ENCODE results near the gene CD8B.

DNA sequence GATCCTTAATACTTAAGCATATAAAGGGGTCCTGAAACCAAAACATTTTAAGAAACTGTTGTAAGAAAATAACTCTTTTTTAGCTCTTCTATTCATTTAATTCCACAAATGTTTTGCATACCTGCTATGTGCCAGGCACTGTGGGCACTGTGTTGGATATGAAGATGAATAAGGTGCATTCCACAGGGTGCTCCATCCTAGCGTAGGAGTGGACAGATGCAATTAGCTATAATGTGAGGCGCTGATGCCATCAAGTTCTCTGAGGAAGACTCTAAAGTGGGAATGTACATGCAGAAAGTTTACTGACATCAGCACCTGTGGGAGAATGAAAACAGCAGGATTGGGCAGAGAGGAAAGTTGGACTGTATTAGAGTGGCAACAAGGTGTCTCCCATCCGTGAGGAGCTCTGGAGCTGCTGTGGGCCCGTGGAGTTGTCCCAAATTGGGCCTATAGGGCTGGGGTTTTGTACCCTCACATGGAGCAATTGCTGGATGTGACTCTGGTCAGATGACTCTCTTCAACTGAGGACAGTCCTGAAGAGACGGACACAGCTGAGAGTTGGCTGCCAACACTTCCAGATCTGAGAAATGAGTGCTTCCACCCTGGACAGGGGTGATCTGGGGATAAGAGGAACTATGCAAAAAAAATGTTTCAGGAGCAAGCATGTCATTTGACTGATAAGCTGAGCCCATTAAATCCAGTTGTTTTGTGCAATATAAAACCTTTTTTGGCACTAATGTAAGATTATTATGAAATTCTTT is 93.3 kb downstream of the CD8B start:
- TF ChIP-seq, protein P1, sequence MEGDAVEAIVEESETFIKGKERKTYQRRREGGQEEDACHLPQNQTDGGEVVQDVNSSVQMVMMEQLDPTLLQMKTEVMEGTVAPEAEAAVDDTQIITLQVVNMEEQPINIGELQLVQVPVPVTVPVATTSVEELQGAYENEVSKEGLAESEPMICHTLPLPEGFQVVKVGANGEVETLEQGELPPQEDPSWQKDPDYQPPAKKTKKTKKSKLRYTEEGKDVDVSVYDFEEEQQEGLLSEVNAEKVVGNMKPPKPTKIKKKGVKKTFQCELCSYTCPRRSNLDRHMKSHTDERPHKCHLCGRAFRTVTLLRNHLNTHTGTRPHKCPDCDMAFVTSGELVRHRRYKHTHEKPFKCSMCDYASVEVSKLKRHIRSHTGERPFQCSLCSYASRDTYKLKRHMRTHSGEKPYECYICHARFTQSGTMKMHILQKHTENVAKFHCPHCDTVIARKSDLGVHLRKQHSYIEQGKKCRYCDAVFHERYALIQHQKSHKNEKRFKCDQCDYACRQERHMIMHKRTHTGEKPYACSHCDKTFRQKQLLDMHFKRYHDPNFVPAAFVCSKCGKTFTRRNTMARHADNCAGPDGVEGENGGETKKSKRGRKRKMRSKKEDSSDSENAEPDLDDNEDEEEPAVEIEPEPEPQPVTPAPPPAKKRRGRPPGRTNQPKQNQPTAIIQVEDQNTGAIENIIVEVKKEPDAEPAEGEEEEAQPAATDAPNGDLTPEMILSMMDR (IDR thresholded peaks at IDR 0.05), result no peak
- TF ChIP-seq POLR2A (IDR thresholded peaks at IDR 0.05) (no peak), POLR2AphosphoS5 (IDR thresholded peaks at IDR 0.05) (no peak), EP300 (IDR thresholded peaks at IDR 0.05) (no peak)

Data from suprapubic skin (tissue), 4 donors.